HepG2 (cell line): ENCODE results near the gene ZC3H12A. TPM values are rescaled to one million over a fixed set of nuclear protein-coding genes. Genes with fewer than 3 reads are reported as not detected.

Experiments
- AGO2 ChIP-seq: fragments of 200-400 bp; formaldehyde crosslinking; optimal IDR thresholded peaks from 2 replicates; pipeline ENCODE3; 2017; ENCODE audit warnings: mild to moderate bottlenecking, low read depth, low read length, moderate library complexity
- ASH2L ChIP-seq: fragments of 300-600, 200-600 bp; sonication (generic); IDR thresholded peaks from 2 replicates; pipeline ENCODE4 v1.7.0; 2017; ENCODE audit warnings: low read depth, mild to moderate bottlenecking, moderate library complexity, mixed read lengths, low read length; ENCODE audit not compliant: insufficient read length
- CBX1 ChIP-seq: IDR thresholded peaks from one replicate; pipeline ENCODE4 v1.6.1; 2016; ENCODE audit warnings: antibody characterized with exemption, low read depth
- ERF ChIP-seq: IDR thresholded peaks from 2 replicates; pipeline ENCODE4 v1.6.1; 2018; ENCODE audit warnings: missing biosample characterization, missing genetic modification reagents
- ETS1 ChIP-seq: sonication (generic); formaldehyde crosslinking; IDR thresholded peaks from 2 replicates; pipeline ENCODE4 v1.4.0; 2020; ENCODE audit warnings: missing genetic modification reagents
- FOSL2 ChIP-seq: sonication (generic); formaldehyde crosslinking; IDR thresholded peaks from 2 replicates; pipeline ENCODE4 v1.4.0; 2020; ENCODE audit warnings: missing genetic modification reagents
- HBP1 ChIP-seq: IDR thresholded peaks from 2 replicates; pipeline ENCODE4 v1.6.1; 2016; ENCODE audit warnings: low read depth, control low read depth
- HNRNPK ChIP-seq: fragments of 200-400 bp; formaldehyde crosslinking; IDR thresholded peaks from 2 replicates; pipeline ENCODE4 v1.6.1; 2018; ENCODE audit warnings: low read length, low read depth, moderate library complexity, mild to moderate bottlenecking; ENCODE audit not compliant: poor library complexity, severe bottlenecking
- KDM2A ChIP-seq: sonication (generic); formaldehyde crosslinking; IDR thresholded peaks from 2 replicates; pipeline ENCODE4 v1.4.0; 2020; ENCODE audit warnings: low read depth, missing genetic modification reagents, borderline replicate concordance
- MLLT10 ChIP-seq: sonication (generic); formaldehyde crosslinking; IDR thresholded peaks from 2 replicates; pipeline ENCODE4 v1.4.0; 2020; ENCODE audit warnings: missing genetic modification reagents
- MTF2 ChIP-seq: sonication (generic); formaldehyde crosslinking; IDR thresholded peaks from 2 replicates; pipeline ENCODE4 v1.5.0; 2020; ENCODE audit warnings: missing genetic modification reagents, borderline replicate concordance
- SAFB2 ChIP-seq: sonication (generic); formaldehyde crosslinking; IDR thresholded peaks from 2 replicates; pipeline ENCODE4 v1.5.1; 2020; ENCODE audit warnings: missing genetic modification reagents, low read depth, mild to moderate bottlenecking, borderline replicate concordance
- SAP130 ChIP-seq: IDR thresholded peaks from 2 replicates; pipeline ENCODE4 v1.6.1; 2016; ENCODE audit warnings: low read depth
- ZNF329 ChIP-seq: sonication (generic); formaldehyde crosslinking; IDR thresholded peaks from 2 replicates; pipeline ENCODE4 v1.9.0; 2021; ENCODE audit warnings: low read depth, mild to moderate bottlenecking, missing genetic modification reagents
- ZNF337 ChIP-seq: sonication (generic); formaldehyde crosslinking; IDR thresholded peaks from 2 replicates; pipeline ENCODE4 v1.5.1; 2020; ENCODE audit warnings: missing genetic modification reagents, low read depth, mild to moderate bottlenecking, borderline replicate concordance
- ZNF33A ChIP-seq: sonication (generic); formaldehyde crosslinking; IDR thresholded peaks from 2 replicates; pipeline ENCODE4 v1.5.1; 2020; ENCODE audit warnings: missing genetic modification reagents, mild to moderate bottlenecking, moderate library complexity, borderline replicate concordance
- ZSCAN25 ChIP-seq: sonication (generic); formaldehyde crosslinking; IDR thresholded peaks from 2 replicates; pipeline ENCODE4 v1.8.0; 2022; ENCODE audit warnings: mild to moderate bottlenecking, missing genetic modification reagents
- polyA plus RNA-seq, 8 experiments: library from polyadenylated mRNA; depleted of rRNA in 3 of 8; stranded (reverse) in 7 of 8; unstranded in 1 of 8; fragments of >200 nt; fragmentation: Illumina TruSeq in 4 of 8; extraction: Trizol in 4 of 8; gene quantifications; 2 replicates each; pipeline versions ENCODE4 v1.2.1 to v1.2.3, GENCODE V29; 2011 to 2016; ENCODE audit warnings: low read depth in 4 of 8, missing spikeins in 1 of 8, mixed read lengths in 1 of 8; ENCODE audit not compliant: insufficient read depth in 1 of 8
- total RNA-seq, 5 experiments: library from RNA; depleted of rRNA; stranded (reverse); fragments of >200 nt; fragmentation: Illumina TruSeq; extraction: Trizol; gene quantifications; 2 replicates each; pipeline ENCODE4 v1.2.3, GENCODE V29; 2016; ENCODE audit warnings: low read depth in 1 of 5
- TF ChIP-seq, protein P1 (sequence below): sonication (generic); formaldehyde crosslinking; IDR thresholded peaks from 2 replicates; pipeline ENCODE4 v1.4.0; 2020; ENCODE audit warnings: missing genetic modification reagents
- TF ChIP-seq, protein P2 (sequence below): sonication (generic); formaldehyde crosslinking; IDR thresholded peaks from 2 replicates; pipeline ENCODE4 v1.4.0; 2020; ENCODE audit warnings: mild to moderate bottlenecking, missing genetic modification reagents

Gene ZC3H12A
- total and polyA plus RNA-seq, 2 of the 13 experiments (the other 11 are each of a cell fraction or from before 2014, with no cell fraction given) = 6.8 to 13.3 TPM

- TF ChIP-seq, protein P1, sequence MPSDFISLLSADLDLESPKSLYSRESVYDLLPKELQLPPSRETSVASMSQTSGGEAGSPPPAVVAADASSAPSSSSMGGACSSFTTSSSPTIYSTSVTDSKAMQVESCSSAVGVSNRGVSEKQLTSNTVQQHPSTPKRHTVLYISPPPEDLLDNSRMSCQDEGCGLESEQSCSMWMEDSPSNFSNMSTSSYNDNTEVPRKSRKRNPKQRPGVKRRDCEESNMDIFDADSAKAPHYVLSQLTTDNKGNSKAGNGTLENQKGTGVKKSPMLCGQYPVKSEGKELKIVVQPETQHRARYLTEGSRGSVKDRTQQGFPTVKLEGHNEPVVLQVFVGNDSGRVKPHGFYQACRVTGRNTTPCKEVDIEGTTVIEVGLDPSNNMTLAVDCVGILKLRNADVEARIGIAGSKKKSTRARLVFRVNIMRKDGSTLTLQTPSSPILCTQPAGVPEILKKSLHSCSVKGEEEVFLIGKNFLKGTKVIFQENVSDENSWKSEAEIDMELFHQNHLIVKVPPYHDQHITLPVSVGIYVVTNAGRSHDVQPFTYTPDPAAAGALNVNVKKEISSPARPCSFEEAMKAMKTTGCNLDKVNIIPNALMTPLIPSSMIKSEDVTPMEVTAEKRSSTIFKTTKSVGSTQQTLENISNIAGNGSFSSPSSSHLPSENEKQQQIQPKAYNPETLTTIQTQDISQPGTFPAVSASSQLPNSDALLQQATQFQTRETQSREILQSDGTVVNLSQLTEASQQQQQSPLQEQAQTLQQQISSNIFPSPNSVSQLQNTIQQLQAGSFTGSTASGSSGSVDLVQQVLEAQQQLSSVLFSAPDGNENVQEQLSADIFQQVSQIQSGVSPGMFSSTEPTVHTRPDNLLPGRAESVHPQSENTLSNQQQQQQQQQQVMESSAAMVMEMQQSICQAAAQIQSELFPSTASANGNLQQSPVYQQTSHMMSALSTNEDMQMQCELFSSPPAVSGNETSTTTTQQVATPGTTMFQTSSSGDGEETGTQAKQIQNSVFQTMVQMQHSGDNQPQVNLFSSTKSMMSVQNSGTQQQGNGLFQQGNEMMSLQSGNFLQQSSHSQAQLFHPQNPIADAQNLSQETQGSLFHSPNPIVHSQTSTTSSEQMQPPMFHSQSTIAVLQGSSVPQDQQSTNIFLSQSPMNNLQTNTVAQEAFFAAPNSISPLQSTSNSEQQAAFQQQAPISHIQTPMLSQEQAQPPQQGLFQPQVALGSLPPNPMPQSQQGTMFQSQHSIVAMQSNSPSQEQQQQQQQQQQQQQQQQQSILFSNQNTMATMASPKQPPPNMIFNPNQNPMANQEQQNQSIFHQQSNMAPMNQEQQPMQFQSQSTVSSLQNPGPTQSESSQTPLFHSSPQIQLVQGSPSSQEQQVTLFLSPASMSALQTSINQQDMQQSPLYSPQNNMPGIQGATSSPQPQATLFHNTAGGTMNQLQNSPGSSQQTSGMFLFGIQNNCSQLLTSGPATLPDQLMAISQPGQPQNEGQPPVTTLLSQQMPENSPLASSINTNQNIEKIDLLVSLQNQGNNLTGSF (CRISPR knock-in tag) = 0 out of 2 replicates have a peak, but pooled peaks have one; percentile 4
- TF ChIP-seq, protein P2, sequence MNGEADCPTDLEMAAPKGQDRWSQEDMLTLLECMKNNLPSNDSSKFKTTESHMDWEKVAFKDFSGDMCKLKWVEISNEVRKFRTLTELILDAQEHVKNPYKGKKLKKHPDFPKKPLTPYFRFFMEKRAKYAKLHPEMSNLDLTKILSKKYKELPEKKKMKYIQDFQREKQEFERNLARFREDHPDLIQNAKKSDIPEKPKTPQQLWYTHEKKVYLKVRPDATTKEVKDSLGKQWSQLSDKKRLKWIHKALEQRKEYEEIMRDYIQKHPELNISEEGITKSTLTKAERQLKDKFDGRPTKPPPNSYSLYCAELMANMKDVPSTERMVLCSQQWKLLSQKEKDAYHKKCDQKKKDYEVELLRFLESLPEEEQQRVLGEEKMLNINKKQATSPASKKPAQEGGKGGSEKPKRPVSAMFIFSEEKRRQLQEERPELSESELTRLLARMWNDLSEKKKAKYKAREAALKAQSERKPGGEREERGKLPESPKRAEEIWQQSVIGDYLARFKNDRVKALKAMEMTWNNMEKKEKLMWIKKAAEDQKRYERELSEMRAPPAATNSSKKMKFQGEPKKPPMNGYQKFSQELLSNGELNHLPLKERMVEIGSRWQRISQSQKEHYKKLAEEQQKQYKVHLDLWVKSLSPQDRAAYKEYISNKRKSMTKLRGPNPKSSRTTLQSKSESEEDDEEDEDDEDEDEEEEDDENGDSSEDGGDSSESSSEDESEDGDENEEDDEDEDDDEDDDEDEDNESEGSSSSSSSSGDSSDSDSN (CRISPR knock-in tag) = 0 out of 2 replicates have a peak, but pooled peaks have one; percentile 3
- no peak for TF ChIP-seq FOSL2 (CRISPR knock-in tag)
- TF ChIP-seq SAFB2 (CRISPR knock-in tag) = 0 out of 2 replicates have a peak, but pooled peaks have one; percentile 6
- TF ChIP-seq ERF (CRISPR knock-in tag) = no peak
- no peak for TF ChIP-seq ZNF337 (CRISPR knock-in tag)
- TF ChIP-seq ETS1 = peak; percentile 36; the same call in 1 of the 2 replicates
- TF ChIP-seq ZSCAN25 (CRISPR knock-in tag) = peak; percentile 0; the same call in 1 of the 2 replicates
- no peak for TF ChIP-seq ZNF329 (CRISPR knock-in tag)
- no peak for TF ChIP-seq MLLT10 (CRISPR knock-in tag)
- TF ChIP-seq CBX1 = no peak
- 0 out of 2 replicates have a peak, but pooled peaks have one; percentile 14 for TF ChIP-seq HBP1 (CRISPR knock-in tag)
- peak; percentile 5 for TF ChIP-seq ASH2L
- TF ChIP-seq HNRNPK = peak; percentile 78
- 0 out of 2 replicates have a peak, but pooled peaks have one; percentile 18 for TF ChIP-seq SAP130 (CRISPR knock-in tag)
- TF ChIP-seq ZNF33A = no peak
- TF ChIP-seq MTF2 (CRISPR knock-in tag) = 0 out of 2 replicates have a peak, but pooled peaks have one; percentile 23
- 0 out of 2 replicates have a peak, but pooled peaks have one; percentile 1 for TF ChIP-seq KDM2A
- peak; percentile 22 for TF ChIP-seq AGO2
Measured at GRCh38 chr1:37474697-37475379, 458 bp downstream of the ZC3H12A start (continued).
